Measurements from ENCODE around the gene AMBN. TPM values are rescaled to one million over a fixed set of nuclear protein-coding genes. Genes with fewer than 3 reads are reported as not detected.

The AMBN gene
- total RNA-seq (2013): not detected
- polyA plus RNA-seq (not detected), polyA minus RNA-seq (not detected in 2 replicates), total RNA-seq (0 to 1.0 (median 0.06) reads per million in 11 experiments)

GRCh38 chr4:70591955-70592582 is at the start of gene AMBN:
Gene AMBN, plus strand, starts transcription at chr4:70592256. Its CDS starts 103 bp downstream, at chr4:70592359.
- no CpG with 5 or more reads among the region's 5 CpGs for WGBS (ENCODE audit: insufficient coverage)
- Mint-ChIP-seq H3K4me1 (no peaks in the 10 kb centered on the region), H3K4me3 (no peak within 1 kb of the TSS), H3K9me3 (no peaks in the 10 kb centered on the region), H3K27me3 (ENCODE audit: low read depth in 3 of 3) (peaks cover 0 to 5% (median 0%) of the 10 kb centered on the region in 3 donors), H3K36me3 (no peaks in the 10 kb centered on the region), H3K27ac (no peak within 1 kb of the TSS)
- intact Hi-C loops (cut with micrococcal nuclease): no loop called here
- no peaks in the 10 kb centered on the region for H3K36me3 ChIP-seq (replicated peaks in 1 of 2; ENCODE audit: control insufficient read depth in 1 of 2, insufficient read depth in 2 of 2, low read length in 2 of 2)
- no peaks in the 10 kb centered on the region for H3K27me3 ChIP-seq (ENCODE audit: control insufficient read depth in 2 of 2, insufficient read depth in 2 of 2, low read length in 2 of 2)
- H2AFZ ChIP-seq (ENCODE audit: insufficient read depth, low read depth, low read length, poor library complexity, severe bottlenecking): no peak within 1 kb of the TSS
- H3K4me3 ChIP-seq (replicated peaks in 1 of 3; ENCODE audit: low read depth in 2 of 3, low read length in 3 of 3): no peak within 1 kb of the TSS
- H3K9ac ChIP-seq (ENCODE audit: insufficient read depth, low read length, poor library complexity, severe bottlenecking): no peak within 1 kb of the TSS
- no peaks in the 10 kb centered on the region for H4K20me1 ChIP-seq (ENCODE audit: insufficient read depth, low read length)
- no peak within 1 kb of the TSS for H3K4me2 ChIP-seq (replicated peaks; ENCODE audit: extremely low read depth, low read length, poor library complexity, severe bottlenecking)
- H3K4me1 ChIP-seq (ENCODE audit: control insufficient read depth in 1 of 2, insufficient read depth in 2 of 2, low read length in 2 of 2): no peaks in the 10 kb centered on the region
- no peak for DNase-seq
- no peak within 1 kb of the TSS for H3K27ac ChIP-seq (ENCODE audit: low read depth in 1 of 2, low read length in 2 of 2)
- no peak for TF ChIP-seq CTCF (IDR thresholded peaks at IDR 0.05)
- no peaks in the 10 kb centered on the region for H3K79me2 ChIP-seq (ENCODE audit: insufficient read depth, low read length)
- H3K9me3 ChIP-seq (replicated peaks in 1 of 2; ENCODE audit: control insufficient read depth in 1 of 2, insufficient read depth in 1 of 2, low read length in 2 of 2): no peaks in the 10 kb centered on the region

GRCh38 chr4:70544279-70544868 is 47.7 kb upstream of the AMBN start:
- no peaks in the 10 kb centered on the region for H3K27me3 ChIP-seq (ENCODE audit: control insufficient read depth in 2 of 2, insufficient read depth in 2 of 2, low read length in 2 of 2)
- DNase-seq: no peak
- H3K36me3 ChIP-seq (replicated peaks in 1 of 2; ENCODE audit: control insufficient read depth in 1 of 2, insufficient read depth in 2 of 2, low read length in 2 of 2): no peaks in the 10 kb centered on the region
- no peaks in the 10 kb centered on the region for H3K79me2 ChIP-seq (ENCODE audit: insufficient read depth, low read length)
- Mint-ChIP-seq H3K4me3 (no peak overlapping the region), H3K36me3 (no peaks in the 10 kb centered on the region), H3K9me3 (peaks cover 0 to 3% (median 0%) of the 10 kb centered on the region in 7 donors), H3K27me3 (ENCODE audit: low read depth in 3 of 3) (peaks cover 7 to 8% (median 7%) of the 10 kb centered on the region in 3 donors), H3K4me1 (no peaks in the 10 kb centered on the region), H3K27ac (no peak overlapping the region)
- no peaks in the 10 kb centered on the region for H3K9me3 ChIP-seq (replicated peaks in 1 of 2; ENCODE audit: control insufficient read depth in 1 of 2, insufficient read depth in 1 of 2, low read length in 2 of 2)
- H3K4me3 ChIP-seq (replicated peaks in 1 of 3; ENCODE audit: low read depth in 2 of 3, low read length in 3 of 3): no peak overlapping the region
- H4K20me1 ChIP-seq (ENCODE audit: insufficient read depth, low read length): no peaks in the 10 kb centered on the region
- TF ChIP-seq CTCF (IDR thresholded peaks at IDR 0.05): peak; percentile 32
- H3K4me2 ChIP-seq (replicated peaks; ENCODE audit: extremely low read depth, low read length, poor library complexity, severe bottlenecking): no peak overlapping the region
- no peak overlapping the region for H3K9ac ChIP-seq (ENCODE audit: insufficient read depth, low read length, poor library complexity, severe bottlenecking)
- no peak overlapping the region for H2AFZ ChIP-seq (ENCODE audit: insufficient read depth, low read depth, low read length, poor library complexity, severe bottlenecking)
- intact Hi-C loops (cut with micrococcal nuclease): no loop called here
- no peaks in the 10 kb centered on the region for H3K4me1 ChIP-seq (ENCODE audit: control insufficient read depth in 1 of 2, insufficient read depth in 2 of 2, low read length in 2 of 2)
- no peak overlapping the region for H3K27ac ChIP-seq (ENCODE audit: low read depth in 1 of 2, low read length in 2 of 2)

Measured in CD14-positive monocyte (primary cell).